BJ (cell line): ENCODE measurements around the gene MCEMP1. TPM values are rescaled to one million over a fixed set of nuclear protein-coding genes. Genes with fewer than 3 reads are reported as not detected.

ENCODE experiments used
- CTCF ChIA-PET: fragments of 350-600 bp; formaldehyde crosslinking; extraction: SDS; loops from one replicate; lab custom pipeline; 2021; ENCODE audit warnings: antibody characterized with exemption, inconsistent platforms; lab: Yijun Ruan, JAX
- POLR2A ChIA-PET: fragments of 300-600 bp; sonication (Branson Sonifier 250); formaldehyde crosslinking; extraction: SDS; loops from one replicate; lab custom pipeline; 2021; ENCODE audit warnings: antibody characterized with exemption; lab: Charles Lee
- DNase-seq: peaks from one replicate; pipeline ENCODE4 v3.0.0-alpha.2; 2011; ENCODE audit warnings: low read depth
- H3K27me3 ChIP-seq: 2 replicates; pipeline ENCODE4 v1.6.0; 2011; ENCODE audit warnings: low read length; ENCODE audit not compliant: control insufficient read depth, insufficient read depth
- H3K36me3 ChIP-seq: 2 replicates; pipeline ENCODE4 v1.5.1; 2011; ENCODE audit warnings: low read length; ENCODE audit not compliant: control insufficient read depth, insufficient read depth
- H3K4me3 ChIP-seq: 2 replicates; pipeline ENCODE4 v1.5.1; 2011; ENCODE audit warnings: low read depth, mild to moderate bottlenecking, control low read depth, low read length
- CTCF ChIP-seq: IDR thresholded peaks from 2 replicates; pipeline ENCODE4 v1.5.1; 2011; ENCODE audit warnings: low read depth, mild to moderate bottlenecking, control low read depth, inconsistent platforms, low read length, moderate library complexity; ENCODE audit not compliant: insufficient read depth
- polyA plus RNA-seq: library from polyadenylated mRNA; depleted of rRNA; stranded (reverse); fragments of >200 nt; gene quantifications from 2 replicates; pipeline ENCODE4 v1.2.3, GENCODE V29; 2011

The MCEMP1 gene
- polyA plus RNA-seq, 1 experiment, result not detected

- no peak for DNase-seq
- ChIA-PET CTCF (no interaction called here), POLR2A (no interaction called here)
- Histone ChIP-seq H3K27me3 (peaks cover 3% of the 10 kb centered on the region; the same call in 1 of the 2 replicates), H3K36me3 (peaks cover 2% of the 10 kb centered on the region), H3K4me3 (no peak overlapping the region)
- TF ChIP-seq CTCF, result no peak
These were observed 30.5 kb upstream of the MCEMP1 start for GRCh38 chr19:7646426-7646700.

- ChIA-PET CTCF (no interaction called here), POLR2A (no interaction called here)
- Histone ChIP-seq H3K27me3 (peaks cover 3% of the 10 kb centered on the region; the same call in 1 of the 2 replicates), H3K4me3 (no peak overlapping the region), H3K36me3 (peaks cover 2% of the 10 kb centered on the region)
- DNase-seq, result no peak
- TF ChIP-seq CTCF, result no peak
These were observed 29.7 kb upstream of the MCEMP1 start for GRCh38 chr19:7647156-7647555.

- Histone ChIP-seq H3K27me3 (peaks cover 3% of the 10 kb centered on the region; the same call in 1 of the 2 replicates), H3K4me3 (no peak overlapping the region), H3K36me3 (no peaks in the 10 kb centered on the region; the same call in 1 of the 2 replicates)
- ChIA-PET CTCF (interaction anchor here (0.6 to 11.0 kb wide), 5 partner anchors 13 to 151 kb away, joined by 3 to 91 read pairs (median 4); partner anchors contain the start of gene TRAPPC5), POLR2A (no interaction called here)
- no peak for TF ChIP-seq CTCF
- no peak for DNase-seq
These were observed 28.4 kb upstream of the MCEMP1 start for GRCh38 chr19:7648265-7649014.

GRCh38 chr19:7650148-7650547 is 26.7 kb upstream of the MCEMP1 start:
- Histone ChIP-seq H3K36me3 (no peaks in the 10 kb centered on the region), H3K4me3 (no peak overlapping the region), H3K27me3 (peaks cover 3% of the 10 kb centered on the region; the same call in 1 of the 2 replicates)
- POLR2A ChIA-PET, result no interaction called here
- CTCF ChIA-PET, result interaction anchor here (2.1 to 11.0 kb wide), 2 partner anchors 12 to 31 kb away, joined by 15 to 91 read pairs; partner anchors contain the start of genes STXBP2 and TRAPPC5
- no peak for TF ChIP-seq CTCF
- DNase-seq, result no peak

- no peak overlapping the region; the same call in 1 of the 2 replicates for H3K4me3 ChIP-seq
- H3K27me3 ChIP-seq, result peaks cover 3% of the 10 kb centered on the region; the same call in 1 of the 2 replicates
- peak; percentile 19 for DNase-seq
- peak; percentile 97 for TF ChIP-seq CTCF
- ChIA-PET POLR2A (no interaction called here), CTCF (interaction anchor here (0.6 to 11.0 kb wide), 16 partner anchors 9 to 298 kb away, joined by 3 to 91 read pairs (median 6); partner anchors contain the start of genes MCEMP1, PET100, PNPLA6 and RETN)
- no peaks in the 10 kb centered on the region for H3K36me3 ChIP-seq
These were observed 24.7 kb upstream of the MCEMP1 start for GRCh38 chr19:7652061-7652641.
